Measurements from ENCODE around the gene KHDC4. TPM values are rescaled to one million over a fixed set of nuclear protein-coding genes. Genes with fewer than 3 reads are reported as not detected.

The KHDC4 gene
- polyA plus RNA-seq, 1 donor from 2014 or later, result 97.1 TPM

GRCh38 chr1:155925506-155925905 lies 8.7 kb downstream of the KHDC4 start:
- H3K27me3 ChIP-seq (ENCODE audit: insufficient read depth, low read depth, low read length), result no peaks in the 10 kb centered on the region
- TF ChIP-seq REST (IDR thresholded peaks at IDR 0.05; ENCODE audit: borderline replicate concordance) (no peak), MXI1 (conservative IDR thresholded peaks at IDR 0.05; ENCODE audit: poor library complexity, severe bottlenecking) (no peak), POLR2AphosphoS5 (IDR thresholded peaks at IDR 0.05) (no peak), SMC3 (conservative IDR thresholded peaks at IDR 0.05; ENCODE audit: poor library complexity) (no peak), TAF1 (IDR thresholded peaks at IDR 0.05; ENCODE audit: low read depth) (no peak), EP300 (conservative IDR thresholded peaks at IDR 0.05; ENCODE audit: poor library complexity, severe bottlenecking) (no peak), RAD21 (conservative IDR thresholded peaks at IDR 0.05) (no peak), EZH2 (IDR thresholded peaks at IDR 0.05; ENCODE audit: borderline replicate concordance, insufficient read depth, low read length, poor library complexity, severe bottlenecking) (no peak)
- TF ChIP-seq, protein P1, sequence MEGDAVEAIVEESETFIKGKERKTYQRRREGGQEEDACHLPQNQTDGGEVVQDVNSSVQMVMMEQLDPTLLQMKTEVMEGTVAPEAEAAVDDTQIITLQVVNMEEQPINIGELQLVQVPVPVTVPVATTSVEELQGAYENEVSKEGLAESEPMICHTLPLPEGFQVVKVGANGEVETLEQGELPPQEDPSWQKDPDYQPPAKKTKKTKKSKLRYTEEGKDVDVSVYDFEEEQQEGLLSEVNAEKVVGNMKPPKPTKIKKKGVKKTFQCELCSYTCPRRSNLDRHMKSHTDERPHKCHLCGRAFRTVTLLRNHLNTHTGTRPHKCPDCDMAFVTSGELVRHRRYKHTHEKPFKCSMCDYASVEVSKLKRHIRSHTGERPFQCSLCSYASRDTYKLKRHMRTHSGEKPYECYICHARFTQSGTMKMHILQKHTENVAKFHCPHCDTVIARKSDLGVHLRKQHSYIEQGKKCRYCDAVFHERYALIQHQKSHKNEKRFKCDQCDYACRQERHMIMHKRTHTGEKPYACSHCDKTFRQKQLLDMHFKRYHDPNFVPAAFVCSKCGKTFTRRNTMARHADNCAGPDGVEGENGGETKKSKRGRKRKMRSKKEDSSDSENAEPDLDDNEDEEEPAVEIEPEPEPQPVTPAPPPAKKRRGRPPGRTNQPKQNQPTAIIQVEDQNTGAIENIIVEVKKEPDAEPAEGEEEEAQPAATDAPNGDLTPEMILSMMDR (IDR thresholded peaks at IDR 0.05; ENCODE audit: poor library complexity, severe bottlenecking), result no peak

DNA sequence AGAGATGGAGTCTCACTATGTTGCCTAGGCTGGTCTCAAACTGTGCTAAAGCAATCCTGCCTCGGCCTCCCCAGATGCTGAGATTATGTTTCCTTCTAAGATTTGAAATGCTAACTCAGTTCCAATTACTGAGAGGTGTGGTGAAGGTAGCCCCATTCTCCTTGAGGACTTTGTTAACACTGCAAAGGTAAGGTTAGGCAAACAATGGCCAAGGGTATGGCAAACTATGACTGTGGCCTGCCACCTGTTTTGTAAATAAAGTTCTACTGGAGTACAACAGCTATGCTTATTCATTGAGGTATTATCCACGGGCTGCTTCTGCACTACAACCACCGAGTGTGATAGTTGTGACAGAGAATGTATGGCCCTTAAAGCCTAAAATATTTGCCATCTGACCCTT lies 13.5 kb downstream of the KHDC4 start:
- Histone ChIP-seq H3K9ac (ENCODE audit: low read length) (no peak overlapping the region), H3K27ac (ENCODE audit: low read length) (no peak overlapping the region), H3K9me3 (ENCODE audit: low read length) (no peaks in the 10 kb centered on the region), H2AFZ (ENCODE audit: low read depth, low read length) (no peak overlapping the region), H3K4me2 (ENCODE audit: low read length) (no peak overlapping the region), H3K27me3 (ENCODE audit: insufficient read depth, low read depth, low read length) (no peaks in the 10 kb centered on the region), H3K4me3 (ENCODE audit: low read length) (no peak overlapping the region), H3K79me2 (replicated peaks; ENCODE audit: insufficient read depth, low read length) (peaks cover 4% of the 10 kb centered on the region), H3F3A (ENCODE audit: insufficient read depth, low read length, poor library complexity, severe bottlenecking) (no peaks in the 10 kb centered on the region), H3K36me3 (ENCODE audit: insufficient read depth, low read length) (peaks cover 14% of the 10 kb centered on the region), H3K9me2 (ENCODE audit: insufficient read depth, low read length) (no peaks in the 10 kb centered on the region), H4K20me1 (ENCODE audit: insufficient read depth) (no peaks in the 10 kb centered on the region)
- TF ChIP-seq SMC3 (conservative IDR thresholded peaks at IDR 0.05; ENCODE audit: poor library complexity) (no peak), EP300 (conservative IDR thresholded peaks at IDR 0.05; ENCODE audit: poor library complexity, severe bottlenecking) (no peak), REST (IDR thresholded peaks at IDR 0.05; ENCODE audit: borderline replicate concordance) (no peak), RAD21 (conservative IDR thresholded peaks at IDR 0.05) (no peak), POLR2AphosphoS5 (IDR thresholded peaks at IDR 0.05) (no peak), MXI1 (conservative IDR thresholded peaks at IDR 0.05; ENCODE audit: poor library complexity, severe bottlenecking) (no peak)

More at GRCh38 chr1:155925506-155925905, 8.7 kb downstream of the KHDC4 start:
- no peaks in the 10 kb centered on the region for H4K20me1 ChIP-seq (ENCODE audit: insufficient read depth)
- H3K79me2 ChIP-seq (replicated peaks; ENCODE audit: insufficient read depth, low read length), result peaks cover 14% of the 10 kb centered on the region
- no peaks in the 10 kb centered on the region for H3F3A ChIP-seq (ENCODE audit: insufficient read depth, low read length, poor library complexity, severe bottlenecking)
- H3K27ac ChIP-seq (ENCODE audit: low read length), result no peak overlapping the region
- H3K9me2 ChIP-seq (ENCODE audit: insufficient read depth, low read length), result no peaks in the 10 kb centered on the region
- no peak overlapping the region for H2AFZ ChIP-seq (ENCODE audit: low read depth, low read length)
- no peaks in the 10 kb centered on the region for H3K9me3 ChIP-seq (ENCODE audit: low read length)
- no peak overlapping the region for H3K4me3 ChIP-seq (ENCODE audit: low read length)
- peaks cover 25% of the 10 kb centered on the region for H3K36me3 ChIP-seq (ENCODE audit: insufficient read depth, low read length)
- no peak overlapping the region for H3K9ac ChIP-seq (ENCODE audit: low read length)
- no peak overlapping the region for H3K4me2 ChIP-seq (ENCODE audit: low read length)

Measured in neural cell (in vitro differentiated cells).